Trophoblast cell (in vitro differentiated cells and primary cell): Measurements from ENCODE around the gene KLHDC9.
A peak's percentile ranks its signal among the peaks of the same experiment; 100 is the strongest.

ENCODE experiments used
- DNase-seq, 2 donors: peaks; one replicate each; pipeline ENCODE4 v3.0.0-alpha.2; 2016
- H2AFZ ChIP-seq: 2 replicates; pipeline ENCODE4 v1.6.1; 2013; ENCODE audit warnings: low read length, moderate library complexity, mild to moderate bottlenecking; ENCODE audit not compliant: insufficient read depth, poor library complexity
- H2AK5ac ChIP-seq: 2 replicates; pipeline ENCODE4 v1.6.1; 2013; ENCODE audit warnings: mild to moderate bottlenecking, low read length
- H2BK120ac ChIP-seq: 2 replicates; pipeline ENCODE4 v1.6.1; 2013; ENCODE audit warnings: low read length, mild to moderate bottlenecking, moderate library complexity; ENCODE audit not compliant: insufficient read depth, poor library complexity
- H2BK12ac ChIP-seq: 2 replicates; pipeline ENCODE4 v1.6.1; 2013; ENCODE audit warnings: mild to moderate bottlenecking, low read length, moderate library complexity
- H2BK5ac ChIP-seq: 2 replicates; pipeline ENCODE4 v1.6.1; 2013; ENCODE audit warnings: low read length, low read depth, moderate library complexity, mild to moderate bottlenecking; ENCODE audit not compliant: poor library complexity
- H3K14ac ChIP-seq: 2 replicates; pipeline ENCODE4 v1.6.1; 2013; ENCODE audit warnings: mild to moderate bottlenecking, low read length
- H3K18ac ChIP-seq: 2 replicates; pipeline ENCODE4 v1.6.1; 2013; ENCODE audit warnings: mild to moderate bottlenecking, low read length
- H3K23ac ChIP-seq: 2 replicates; pipeline ENCODE4 v1.6.1; 2013; ENCODE audit warnings: low read length
- H3K27ac ChIP-seq: 2 replicates; pipeline ENCODE4 v1.5.1; 2013; ENCODE audit warnings: low read depth, mild to moderate bottlenecking, inconsistent platforms, low read length, moderate library complexity
- H3K27me3 ChIP-seq: 2 replicates; pipeline ENCODE4 v1.6.1; 2013; ENCODE audit warnings: inconsistent platforms, mild to moderate bottlenecking, low read length, moderate library complexity; ENCODE audit not compliant: insufficient read depth
- H3K36me3 ChIP-seq, 2 experiments: 1 replicate in 1 of 2; 2 replicates in 1 of 2; pipeline ENCODE4 v1.6.1; 2013; ENCODE audit warnings: low read length in 2 of 2, mild to moderate bottlenecking in 2 of 2, moderate library complexity in 1 of 2; ENCODE audit not compliant: insufficient read depth in 2 of 2, control insufficient read depth in 1 of 2
- H3K4ac ChIP-seq: 2 replicates; pipeline ENCODE4 v1.6.1; 2013; ENCODE audit warnings: low read depth, mild to moderate bottlenecking, low read length, moderate library complexity
- H3K4me1 ChIP-seq, 2 experiments: 1 replicate in 1 of 2; 2 replicates in 1 of 2; pipeline ENCODE4 v1.6.1; 2013; ENCODE audit warnings: low read length in 2 of 2, mild to moderate bottlenecking in 2 of 2, moderate library complexity in 1 of 2; ENCODE audit not compliant: insufficient read depth in 2 of 2, control insufficient read depth in 1 of 2
- H3K4me2 ChIP-seq: 2 replicates; pipeline ENCODE4 v1.6.1; 2013; ENCODE audit warnings: inconsistent platforms, mild to moderate bottlenecking, low read length, moderate library complexity
- H3K4me3 ChIP-seq: 2 replicates; pipeline ENCODE4 v1.5.1; 2013; ENCODE audit warnings: mild to moderate bottlenecking, low read depth, low read length, inconsistent platforms
- H3K79me1 ChIP-seq: one replicate; pipeline ENCODE4 v1.6.1; 2013; ENCODE audit warnings: low read length
- H3K79me2 ChIP-seq: 2 replicates; pipeline ENCODE4 v1.6.1; 2013; ENCODE audit warnings: low read length, mild to moderate bottlenecking; ENCODE audit not compliant: control insufficient read depth, insufficient read depth, poor library complexity
- H3K9ac ChIP-seq: 2 replicates; pipeline ENCODE4 v1.6.1; 2013; ENCODE audit warnings: mild to moderate bottlenecking, low read length
- H3K9me3 ChIP-seq: 2 replicates; pipeline ENCODE4 v1.6.1; 2013; ENCODE audit warnings: low read depth, mild to moderate bottlenecking, control low read depth, inconsistent platforms, low read length; ENCODE audit not compliant: insufficient read depth
- H4K12ac ChIP-seq: 2 replicates; pipeline ENCODE4 v1.6.1; 2013; ENCODE audit warnings: low read depth, mild to moderate bottlenecking, low read length, moderate library complexity
- H4K8ac ChIP-seq: 2 replicates; pipeline ENCODE4 v1.6.1; 2013; ENCODE audit warnings: low read depth, mild to moderate bottlenecking, low read length, moderate library complexity
- H4K91ac ChIP-seq: one replicate; pipeline ENCODE4 v1.6.1; 2013; ENCODE audit warnings: low read depth, mild to moderate bottlenecking, low read length, moderate library complexity
- WGBS: extraction: QIAGEN DNeasy Blood & Tissue Kit; methylation state at CpG from one replicate; pipeline ENCODE4 v1.1.7; 2013; ENCODE audit warnings: missing lambda C conversion rate; ENCODE audit not compliant: insufficient read length, insufficient coverage; ENCODE audit errors: extremely low coverage; 5-methylcytosine and 5-hydroxymethylcytosine counted together

KLHDC9 gene

DNA sequence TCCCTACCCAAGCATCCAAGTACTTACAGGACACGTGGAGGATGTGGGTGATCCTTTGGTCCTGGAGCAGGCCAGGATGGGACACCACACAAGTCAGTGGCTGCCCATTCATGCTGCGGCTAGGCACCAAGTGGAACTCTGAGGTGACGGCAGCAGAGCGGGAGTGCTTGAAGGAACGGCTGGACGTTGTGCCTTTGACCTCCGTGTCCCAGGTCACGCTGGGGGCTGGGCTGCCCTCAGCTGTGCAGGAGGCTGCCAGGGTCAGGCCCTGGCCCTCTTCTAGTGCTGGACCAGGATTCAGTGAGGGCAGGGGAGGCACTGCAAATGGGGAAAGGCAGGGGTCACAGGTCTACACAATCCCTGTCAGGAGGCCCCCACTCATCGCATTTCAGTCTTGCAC, 20.7 kb upstream of the KLHDC9 start:
- no peak overlapping the region for H4K8ac ChIP-seq
- H2AK5ac ChIP-seq, result peak overlapping the region; percentile 1
- H2BK12ac ChIP-seq, result peak overlapping the region; percentile 53
- H3K27me3 ChIP-seq, result no peaks in the 10 kb centered on the region
- no peak overlapping the region for H3K27ac ChIP-seq
- no peak overlapping the region for H3K14ac ChIP-seq
- no peak overlapping the region for H2BK120ac ChIP-seq
- H2BK5ac ChIP-seq, result peak overlapping the region; percentile 19
- H3K9ac ChIP-seq, result no peak overlapping the region
- peaks cover 3% of the 10 kb centered on the region for H3K79me2 ChIP-seq
- peaks cover 37 to 48% of the 10 kb centered on the region in 2 experiments for H3K4me1 ChIP-seq
- no peak overlapping the region for H3K4ac ChIP-seq
- no peak overlapping the region for H4K12ac ChIP-seq
- no peak overlapping the region for H3K4me2 ChIP-seq
- no peak overlapping the region for H3K23ac ChIP-seq
- H2AFZ ChIP-seq, result no peak overlapping the region
- WGBS, result no CpG with 5 or more reads among the region's 9 CpGs
- peaks cover 40% of the 10 kb centered on the region for H3K79me1 ChIP-seq
- H3K9me3 ChIP-seq, result peaks cover 2% of the 10 kb centered on the region
- no peak overlapping the region for H4K91ac ChIP-seq
- DNase-seq, result no peak
- H3K4me3 ChIP-seq, result no peak overlapping the region
- peaks cover 18% of the 10 kb centered on the region in 2 experiments for H3K36me3 ChIP-seq
- H3K18ac ChIP-seq, result no peak overlapping the region

DNA sequence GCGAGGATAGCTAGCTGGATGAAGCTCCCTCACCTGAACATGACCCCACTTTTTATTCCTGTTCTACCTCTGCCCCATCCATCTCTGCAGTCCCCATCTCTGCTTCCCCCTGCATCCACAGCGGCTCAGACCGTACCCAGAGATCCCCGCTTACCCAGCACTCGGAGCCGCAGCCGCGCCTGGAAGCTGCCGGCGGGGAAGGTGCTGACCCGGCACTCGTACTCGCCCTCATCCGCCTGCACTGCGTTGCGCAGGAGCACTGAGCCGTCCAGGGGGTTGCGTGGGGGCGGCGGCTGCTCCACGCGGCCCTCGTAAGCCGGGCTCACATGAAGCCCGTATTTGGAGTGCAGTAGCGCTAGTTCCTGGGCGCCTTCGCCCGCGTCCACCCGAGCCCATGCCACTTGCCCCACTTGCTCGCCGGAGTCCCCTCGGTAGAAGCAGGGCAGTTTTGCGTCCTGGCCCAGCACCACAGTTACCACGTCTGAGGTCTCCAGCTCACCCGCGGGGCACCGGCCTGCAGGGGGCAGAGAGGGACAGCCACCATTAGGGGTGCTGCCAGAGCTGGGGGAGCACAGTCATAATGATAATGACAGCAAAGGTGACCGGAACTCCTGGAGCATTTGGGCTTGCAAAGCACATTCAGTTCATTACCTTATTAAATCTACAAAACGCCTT, 18.6 kb upstream of the KLHDC9 start:
- no CpG with 5 or more reads among the region's 41 CpGs for WGBS
- Histone ChIP-seq H4K8ac (no peak overlapping the region), H3K23ac (no peak overlapping the region), H3K27me3 (no peaks in the 10 kb centered on the region), H3K27ac (peak overlapping the region; percentile 81), H3K4me1 (peaks cover 47 to 55% of the 10 kb centered on the region in 2 experiments), H3K4me2 (no peak overlapping the region), H3K14ac (peak overlapping the region; percentile 56), H3K4me3 (no peak overlapping the region), H2AFZ (no peak overlapping the region), H4K12ac (no peak overlapping the region), H4K91ac (peak overlapping the region; percentile 97), H3K18ac (peak overlapping the region; percentile 2), H3K9me3 (peaks cover 2% of the 10 kb centered on the region), H2BK5ac (peak overlapping the region; percentile 5), H3K4ac (peak overlapping the region; percentile 2), H3K9ac (no peak overlapping the region), H3K79me1 (peaks cover 53% of the 10 kb centered on the region), H2BK120ac (peak overlapping the region; percentile 67), H2BK12ac (peak overlapping the region; percentile 0), H3K36me3 (peaks cover 10 to 11% of the 10 kb centered on the region in 2 experiments), H3K79me2 (peaks cover 9% of the 10 kb centered on the region), H2AK5ac (peak overlapping the region; percentile 64)
- no peak for DNase-seq

- Histone ChIP-seq H3K23ac (no peak overlapping the region), H3K9ac (no peak overlapping the region), H3K27me3 (no peaks in the 10 kb centered on the region), H3K9me3 (peaks cover 2% of the 10 kb centered on the region), H2AK5ac (peak overlapping the region; percentile 63), H3K4me3 (no peak overlapping the region), H3K14ac (peak overlapping the region; percentile 56), H3K79me2 (peaks cover 13% of the 10 kb centered on the region), H3K36me3 (peaks cover 5 to 7% of the 10 kb centered on the region in 2 experiments), H4K8ac (peak overlapping the region; percentile 61), H3K4me2 (no peak overlapping the region), H3K79me1 (peaks cover 62% of the 10 kb centered on the region), H3K4me1 (peaks cover 53 to 61% of the 10 kb centered on the region in 2 experiments), H4K91ac (peak overlapping the region; percentile 97), H3K4ac (peak overlapping the region; percentile 61), H3K27ac (peak overlapping the region; percentile 81), H4K12ac (peak overlapping the region; percentile 29), H2BK5ac (peak overlapping the region; percentile 60), H2BK120ac (peak overlapping the region; percentile 67), H2AFZ (no peak overlapping the region), H3K18ac (peak overlapping the region; percentile 71), H2BK12ac (peak overlapping the region; percentile 53)
- WGBS, result no CpG with 5 or more reads among the region's 5 CpGs
- peak; percentile 80 to 94 for DNase-seq
Measured at GRCh38 chr1:161080441-161081405, 17.4 kb upstream of the KLHDC9 start.

DNA sequence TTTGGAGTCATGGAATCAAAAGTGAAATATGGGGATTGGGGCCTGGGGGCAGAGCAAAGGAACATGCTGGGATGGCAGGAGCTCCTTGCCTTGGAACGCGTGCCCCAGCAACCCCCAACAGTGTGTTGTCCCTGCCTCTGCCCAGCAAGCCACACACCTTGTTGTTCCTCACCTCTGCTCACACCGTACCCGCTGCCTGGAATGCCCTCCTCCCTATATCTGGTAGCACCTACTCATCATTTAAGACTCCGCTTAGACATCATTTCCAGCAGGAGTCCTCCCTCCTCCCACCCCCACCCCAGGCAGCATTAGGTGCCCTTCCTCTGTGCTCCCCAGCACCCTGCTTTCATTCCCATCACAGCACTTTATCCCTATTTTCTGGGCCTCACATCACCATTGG, 16.6 kb upstream of the KLHDC9 start:
- H3K79me1 ChIP-seq, result peaks cover 70% of the 10 kb centered on the region
- peaks cover 18% of the 10 kb centered on the region for H3K79me2 ChIP-seq

More for the DNA sequence above, 16.6 kb upstream of the KLHDC9 start:
- Histone ChIP-seq H3K27me3 (no peaks in the 10 kb centered on the region), H2BK12ac (peak overlapping the region; percentile 94), H3K4me2 (no peak overlapping the region), H2AK5ac (peak overlapping the region; percentile 98), H2BK120ac (peak overlapping the region; percentile 67), H3K4ac (peak overlapping the region; percentile 66), H3K9me3 (peaks cover 2% of the 10 kb centered on the region), H2BK5ac (peak overlapping the region; percentile 81), H2AFZ (no peak overlapping the region), H3K14ac (peak overlapping the region; percentile 91), H3K27ac (peak overlapping the region; percentile 81), H3K36me3 (peaks cover 5% of the 10 kb centered on the region in 2 experiments), H4K12ac (peak overlapping the region; percentile 24), H4K8ac (peak overlapping the region; percentile 33), H3K18ac (peak overlapping the region; percentile 83), H3K4me3 (no peak overlapping the region), H4K91ac (peak overlapping the region; percentile 97), H3K9ac (no peak overlapping the region), H3K23ac (no peak overlapping the region), H3K4me1 (peaks cover 60 to 69% of the 10 kb centered on the region in 2 experiments)
- WGBS, result no CpG with 5 or more reads among the region's 5 CpGs
- DNase-seq, result peak; percentile 55 to 68
